Esophagus mucosa (tissue), 1 donor: Measurements from ENCODE around the gene UGT1A7. TPM values are rescaled to one million over a fixed set of nuclear protein-coding genes. Genes with fewer than 3 reads are reported as not detected.

Experiments
- ATAC-seq: fragments of 200-7000 bp; cut with Tn5 transposase; one replicate; pipeline ENCODE4 v1.9.1; 2020
- total RNA-seq: library from RNA; stranded (reverse); gene quantifications from one replicate; pipeline ENCODE4 v1.2.4, GENCODE V29; 2023
- donor health status: DM: yes; HTN: yes; CAD: no.

Gene UGT1A7
- total RNA-seq, 1 donor from 2014 or later = 13.9 TPM

DNA sequence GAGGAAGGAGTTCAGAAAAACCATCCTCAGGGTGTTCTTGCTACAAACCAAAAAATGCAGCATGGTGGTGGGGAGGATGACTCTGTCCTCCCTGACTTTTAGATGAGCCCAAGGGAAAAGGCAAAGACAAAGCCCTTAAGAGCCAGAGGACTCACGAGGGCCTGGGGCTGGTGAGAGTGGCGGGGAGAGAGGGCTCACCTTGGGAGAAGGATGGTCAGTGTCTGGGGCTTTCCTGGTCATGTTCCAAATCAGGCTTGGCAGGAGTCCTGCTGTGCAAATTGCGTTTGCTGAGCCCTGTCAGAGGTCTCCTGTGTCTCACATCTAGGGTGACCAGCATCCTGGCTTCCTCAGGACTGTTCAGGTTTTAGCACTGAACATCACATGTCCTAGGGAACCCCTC is 83.1 kb downstream of the UGT1A7 start:
- no peak for ATAC-seq

- ATAC-seq = no peak
Observed at GRCh38 chr2:233766416-233766815, 84.7 kb downstream of the UGT1A7 start.

DNA sequence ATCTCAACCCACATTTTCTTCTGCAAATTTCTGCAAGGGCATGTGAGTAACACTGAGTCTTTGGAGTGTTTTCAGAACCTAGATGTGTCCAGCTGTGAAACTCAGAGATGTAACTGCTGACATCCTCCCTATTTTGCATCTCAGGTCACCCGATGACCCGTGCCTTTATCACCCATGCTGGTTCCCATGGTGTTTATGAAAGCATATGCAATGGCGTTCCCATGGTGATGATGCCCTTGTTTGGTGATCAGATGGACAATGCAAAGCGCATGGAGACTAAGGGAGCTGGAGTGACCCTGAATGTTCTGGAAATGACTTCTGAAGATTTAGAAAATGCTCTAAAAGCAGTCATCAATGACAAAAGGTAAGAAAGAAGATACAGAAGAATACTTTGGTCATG is 86.4 kb downstream of the UGT1A7 start:
- ATAC-seq = no peak

DNA sequence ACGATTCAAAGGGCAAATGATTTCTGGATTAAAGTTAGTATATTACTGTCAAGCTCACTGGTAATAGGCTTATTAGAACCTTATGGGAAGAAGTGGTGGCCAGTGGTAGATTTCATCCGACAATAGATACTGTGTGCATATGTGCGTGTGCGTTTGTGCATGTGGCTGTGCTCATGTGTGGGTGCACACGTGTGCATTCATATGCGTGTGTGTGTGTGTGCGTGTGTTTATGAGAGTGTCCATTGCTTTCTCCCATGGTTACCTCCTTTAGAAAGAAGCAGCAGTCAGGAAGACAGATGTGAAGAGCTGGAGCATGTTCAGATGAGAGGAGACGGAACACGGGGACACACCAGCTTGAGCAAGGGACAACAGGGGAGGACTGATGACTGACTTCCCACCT is 87.6 kb downstream of the UGT1A7 start:
- ATAC-seq = no peak

GRCh38 chr2:233772153-233772552 is 90.5 kb downstream of the UGT1A7 start:
- no peak for ATAC-seq

DNA sequence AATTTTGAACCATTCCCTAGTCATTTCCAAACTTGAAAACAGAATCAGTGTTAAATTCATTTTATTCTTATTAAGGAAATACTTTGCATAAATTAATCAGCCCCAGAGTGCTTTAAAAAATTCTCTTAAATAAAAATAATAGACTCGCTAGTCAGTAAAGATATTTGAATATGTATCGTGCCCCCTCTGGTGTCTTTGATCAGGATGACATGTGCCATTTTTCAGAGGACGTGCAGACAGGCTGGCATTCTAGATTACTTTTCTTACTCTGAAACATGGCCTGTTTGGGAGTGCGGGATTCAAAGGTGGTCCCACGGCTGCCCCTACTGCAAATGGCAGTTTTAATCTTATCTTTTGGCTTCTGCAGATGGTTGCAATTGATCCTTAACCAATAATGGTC is 90.9 kb downstream of the UGT1A7 start:
- no peak for ATAC-seq

DNA sequence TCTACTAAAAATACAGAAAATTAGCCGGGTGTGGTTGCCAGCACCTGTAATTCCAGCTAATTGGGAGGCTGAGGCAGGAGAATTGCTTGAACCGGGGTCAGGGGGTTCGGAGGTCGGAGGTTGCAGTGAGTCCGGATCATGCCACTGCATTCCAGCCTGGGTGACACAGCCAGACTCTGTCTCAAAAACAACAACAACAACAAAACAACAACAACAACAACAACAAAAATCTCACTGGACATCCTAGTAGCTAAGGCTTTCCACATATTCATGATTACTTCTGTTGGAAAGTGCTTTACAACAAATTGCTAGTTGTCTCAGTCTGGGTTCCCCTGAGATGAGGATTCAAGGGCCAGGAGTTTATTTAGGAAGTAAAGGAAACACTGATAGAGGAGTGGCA is 92.2 kb downstream of the UGT1A7 start:
- no peak for ATAC-seq

DNA sequence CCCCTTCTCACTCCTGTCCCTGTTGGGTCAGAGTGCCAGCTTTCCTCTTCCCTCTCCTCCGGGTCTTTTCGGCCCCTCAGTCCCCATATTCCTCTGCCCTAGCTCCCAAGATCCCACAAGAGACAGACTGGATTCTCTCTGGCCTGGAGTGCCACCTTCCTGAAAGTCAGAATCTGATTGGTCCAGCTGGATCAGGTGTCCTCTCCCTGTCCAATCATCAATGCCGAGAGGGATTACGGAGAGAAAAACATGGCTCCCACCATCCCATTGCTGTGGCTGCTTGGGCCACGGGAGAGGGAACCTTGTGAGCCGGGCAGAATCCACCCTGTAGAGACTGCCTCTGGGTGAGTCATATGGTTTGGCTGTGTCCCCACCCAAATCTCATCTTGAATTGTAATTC is 93.7 kb downstream of the UGT1A7 start:
- no peak for ATAC-seq

GRCh38 chr2:233778030-233778429 is 96.3 kb downstream of the UGT1A7 start, which contains the start of gene MROH2A:
MROH2A (plus strand) TSS chr2:233778330; CDS start chr2:233779359, 1,029 bp downstream.
- ATAC-seq = no peak

GRCh38 chr2:233779722-233780121 is 98.0 kb downstream of the UGT1A7 start:
- ATAC-seq = no peak

DNA sequence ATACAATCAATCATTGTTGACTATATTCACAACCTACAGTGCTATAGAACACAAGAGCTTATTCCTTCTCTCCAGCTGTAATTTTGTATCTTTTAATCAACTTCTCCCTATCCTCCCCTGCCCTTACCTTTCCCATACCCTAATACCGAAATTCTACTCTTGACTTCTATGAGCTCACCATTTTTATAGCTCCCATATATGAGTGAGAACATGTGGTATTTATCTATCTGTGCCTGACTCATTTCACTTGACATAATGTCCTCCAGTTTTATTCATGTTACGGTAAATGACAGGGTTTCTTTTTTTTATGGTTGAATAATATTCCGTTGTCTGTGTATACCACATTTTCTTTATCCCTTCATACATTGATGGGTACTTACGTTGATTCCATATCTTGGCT is 99.1 kb downstream of the UGT1A7 start:
- ATAC-seq = no peak

DNA sequence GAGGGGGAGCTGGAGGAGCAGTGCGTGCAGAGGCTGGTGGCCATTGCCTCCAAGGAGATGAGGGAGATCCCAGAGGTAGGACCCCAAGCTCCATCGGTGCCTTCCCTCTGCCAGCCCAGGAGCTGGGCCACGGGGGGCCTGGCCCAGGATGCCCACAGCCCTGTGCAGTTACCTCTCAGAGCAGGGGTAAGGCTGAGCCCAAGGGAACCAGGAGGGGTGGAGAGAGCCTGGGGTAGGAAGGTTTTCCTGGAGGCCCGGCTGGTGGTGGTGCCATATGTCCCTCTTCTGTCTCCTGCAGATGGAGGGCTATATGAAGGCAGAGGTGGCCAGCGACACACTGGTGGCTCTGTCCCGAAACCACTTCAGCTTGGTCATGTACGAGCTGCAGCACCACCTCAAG is 107.9 kb downstream of the UGT1A7 start:
- no peak for ATAC-seq

DNA sequence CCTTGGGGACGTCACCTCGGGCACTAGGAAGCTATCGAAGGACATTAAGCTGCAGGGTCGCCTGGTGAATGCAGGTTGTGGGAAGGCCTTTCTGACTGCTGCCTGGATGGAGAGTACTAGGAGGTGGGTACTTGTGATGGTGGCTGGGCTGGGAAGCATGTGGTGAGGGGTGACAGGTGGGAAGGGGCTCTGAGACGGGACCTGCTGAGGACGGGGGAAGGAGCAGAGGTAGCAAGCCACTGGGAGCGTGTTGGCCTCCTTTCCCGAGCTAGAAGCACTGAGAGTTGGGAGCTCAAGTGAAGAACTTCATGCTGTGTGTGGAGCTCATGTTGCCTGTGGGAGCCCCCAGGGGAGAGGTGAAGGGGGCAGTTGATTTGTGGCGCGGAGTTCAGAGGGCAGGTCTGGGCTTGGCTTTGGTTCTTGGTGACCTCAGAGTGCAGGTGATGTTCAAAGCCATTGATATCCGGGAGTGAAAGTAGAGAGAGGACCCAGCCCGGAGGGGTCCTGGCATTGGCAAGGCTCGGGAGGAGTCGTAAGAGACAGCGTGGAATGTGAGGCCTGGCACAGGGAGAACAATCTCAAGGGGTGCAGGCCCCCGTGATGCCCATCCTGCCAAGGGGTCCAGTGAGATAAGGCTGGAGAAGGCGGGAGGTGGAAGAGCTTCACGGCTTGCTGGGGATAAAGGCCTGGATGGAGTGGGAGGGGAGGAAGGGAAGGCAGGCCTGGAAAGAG is 109.6 kb downstream of the UGT1A7 start:
- ATAC-seq = no peak

DNA sequence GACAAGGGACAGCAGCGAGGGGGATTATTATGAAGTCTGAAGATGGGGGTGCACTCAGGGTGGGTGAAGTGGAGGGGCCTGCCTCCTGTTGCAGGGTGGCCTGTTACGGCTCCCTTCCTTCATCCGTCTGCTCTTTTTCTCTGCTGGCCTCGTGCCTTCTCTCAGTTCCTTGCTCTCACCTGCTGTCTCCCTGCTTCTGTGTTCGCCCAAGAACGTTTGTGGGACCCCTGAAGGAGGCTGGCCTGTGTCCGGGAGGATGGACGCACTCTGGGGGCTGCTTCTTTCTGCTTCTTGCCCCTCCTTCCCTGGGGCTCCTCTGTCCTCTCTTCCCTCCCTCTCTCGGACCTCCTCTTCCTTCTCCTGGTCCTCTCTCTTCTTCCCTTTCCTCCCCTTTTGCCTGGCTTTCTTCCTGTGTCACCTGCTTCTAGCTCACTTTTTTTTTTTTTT is 110.2 kb downstream of the UGT1A7 start:
- ATAC-seq = no peak

DNA sequence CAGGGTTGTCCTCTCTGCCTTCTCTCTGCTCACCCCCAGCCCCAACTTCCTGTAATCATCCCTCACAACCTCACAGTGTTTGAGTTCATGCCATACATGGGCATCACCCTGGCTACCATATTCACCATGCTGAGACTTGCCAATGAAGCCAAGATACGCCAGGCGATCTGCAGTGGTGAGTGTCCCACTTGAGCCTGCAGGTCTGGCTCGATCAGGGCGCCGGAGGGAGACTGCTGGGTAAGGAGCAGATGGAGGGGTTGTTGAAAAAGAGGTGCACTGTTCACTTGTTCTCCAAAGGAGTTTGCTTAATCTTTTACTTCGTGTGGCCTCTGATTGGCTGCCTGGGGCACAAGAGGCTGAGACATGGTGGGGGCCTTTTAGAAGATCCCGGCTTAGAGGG is 111.0 kb downstream of the UGT1A7 start:
- ATAC-seq = no peak

DNA sequence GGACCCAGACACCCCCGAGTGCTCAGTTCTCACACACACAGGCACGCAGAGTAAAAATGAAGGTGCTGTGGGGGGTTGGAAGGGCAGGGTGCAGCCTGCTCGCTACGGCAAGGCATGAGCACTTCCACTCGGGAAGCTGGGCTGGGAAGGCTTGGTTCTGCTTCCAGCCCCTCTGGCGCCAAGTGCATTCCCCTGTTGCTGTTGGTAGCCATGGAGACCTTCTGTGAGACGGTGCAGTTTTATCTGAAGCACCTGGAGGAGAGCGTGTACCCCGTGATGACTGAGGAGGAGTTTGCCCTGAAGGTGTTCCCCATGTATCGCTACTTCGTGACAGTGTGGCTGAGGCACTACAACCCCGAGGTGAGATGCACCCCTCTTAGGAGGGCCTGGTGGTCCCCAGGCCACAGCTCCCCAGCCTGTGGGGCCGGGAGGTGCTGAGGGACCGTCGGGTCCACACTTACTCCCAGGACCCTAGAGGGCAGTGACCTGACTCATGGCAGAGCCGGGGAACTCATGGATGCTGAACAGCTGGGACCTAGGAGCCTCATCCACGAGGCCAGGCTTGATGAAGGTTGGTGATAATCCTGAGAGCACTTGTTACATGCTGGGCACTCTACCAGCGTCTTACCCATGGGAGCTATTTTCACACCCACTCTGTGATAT is 111.9 kb downstream of the UGT1A7 start:
- no peak for ATAC-seq

GRCh38 chr2:233794128-233794658 is 112.5 kb downstream of the UGT1A7 start:
- ATAC-seq = no peak

DNA sequence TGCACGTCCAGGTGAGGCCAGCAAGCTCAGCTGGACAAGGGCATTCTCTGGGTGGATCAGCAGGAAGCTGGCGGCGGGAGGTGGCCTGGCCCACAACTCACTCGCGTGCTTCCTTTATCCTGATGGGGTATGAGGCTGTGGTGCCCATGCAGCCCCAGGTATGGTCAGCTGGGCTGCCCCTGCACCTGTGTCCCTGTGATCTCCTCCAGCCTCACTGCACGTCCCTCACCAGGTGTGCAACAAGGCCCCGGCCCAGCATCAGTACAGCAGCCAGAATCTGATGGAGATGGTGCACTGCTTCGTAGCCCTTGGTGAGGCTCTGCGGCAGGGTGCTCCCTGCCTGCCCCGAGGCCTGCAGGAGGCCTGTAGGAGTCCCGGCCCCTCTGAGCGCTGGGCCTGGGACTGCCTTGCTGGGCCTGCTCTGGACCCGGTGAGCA is 114.1 kb downstream of the UGT1A7 start:
- ATAC-seq = no peak

DNA sequence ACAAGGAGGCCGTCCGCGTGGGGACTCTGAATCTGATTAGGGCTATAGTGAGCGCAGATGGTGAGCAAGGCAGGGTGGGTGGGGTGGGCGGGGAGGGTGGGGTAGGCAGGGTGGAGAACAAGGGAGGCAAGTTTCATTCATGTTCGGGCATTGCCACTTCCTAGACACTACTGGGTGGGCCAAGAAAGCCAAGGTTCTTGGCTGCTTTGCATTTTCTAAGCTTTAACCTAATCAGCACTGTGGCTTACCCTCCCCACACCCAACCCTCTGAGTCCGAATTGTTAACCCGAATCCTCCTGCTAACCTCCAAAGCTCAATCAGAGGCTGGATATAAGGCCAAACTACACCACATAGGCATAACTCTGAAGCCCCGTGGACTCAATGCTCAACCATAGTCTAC is 114.6 kb downstream of the UGT1A7 start:
- ATAC-seq = no peak

DNA sequence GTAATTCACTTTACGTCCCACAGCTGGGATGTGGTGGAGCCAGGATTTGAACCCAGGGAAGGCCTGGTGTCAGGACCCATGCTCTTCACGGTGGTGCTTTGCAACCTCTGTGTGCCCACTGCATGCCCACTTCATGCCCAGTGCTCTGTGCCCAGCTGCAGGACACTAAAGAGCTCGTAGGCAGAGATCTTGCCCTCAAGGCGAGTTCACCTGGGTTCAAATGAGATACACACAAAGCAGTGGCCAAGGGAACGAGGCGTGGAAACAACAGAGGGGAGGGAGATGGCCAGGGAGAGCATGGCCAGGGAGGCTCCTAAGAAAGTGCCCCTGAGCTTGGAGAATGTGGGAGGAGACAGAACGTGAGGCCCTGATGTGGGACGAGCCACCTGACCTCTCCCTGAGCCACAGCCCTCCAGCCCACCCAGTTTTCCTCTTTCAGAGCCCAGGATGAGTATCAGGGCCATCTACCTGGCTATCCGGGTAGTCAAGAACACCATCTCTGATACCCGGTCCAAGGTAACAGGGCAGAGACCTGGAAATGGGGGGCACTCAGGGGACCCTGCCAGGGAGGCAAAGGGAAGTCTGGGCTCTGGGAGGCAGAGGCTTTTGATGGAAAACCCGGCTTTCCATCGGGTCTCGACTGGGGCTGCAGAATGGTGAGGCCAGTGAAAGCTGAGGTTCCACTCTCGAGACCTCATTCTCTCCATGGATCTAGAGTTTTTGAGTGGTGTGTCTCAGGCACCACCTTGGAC is 116.8 kb downstream of the UGT1A7 start:
- ATAC-seq = no peak

- ATAC-seq = no peak
Observed at GRCh38 chr2:233799087-233799665, 117.5 kb downstream of the UGT1A7 start.

DNA sequence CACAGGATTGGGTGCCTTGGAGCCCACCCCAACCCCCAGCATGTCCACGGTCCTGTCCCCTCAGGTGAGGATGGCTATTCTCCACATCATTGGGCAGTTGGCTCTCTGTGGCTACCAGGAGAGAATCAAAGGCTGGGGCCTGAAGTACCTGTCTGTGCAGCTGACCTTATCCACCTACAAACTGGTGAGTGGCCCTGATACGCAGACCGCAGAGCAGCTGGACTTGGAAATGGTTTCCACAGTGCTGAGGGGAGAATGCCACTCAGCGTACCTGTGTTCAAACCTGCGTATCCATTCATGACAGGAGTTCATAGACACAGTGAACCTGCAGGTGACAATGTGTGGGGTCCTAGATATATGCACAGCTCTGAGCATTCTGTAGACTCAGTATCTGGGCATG is 118.0 kb downstream of the UGT1A7 start:
- no peak for ATAC-seq

- no peak for ATAC-seq
Observed at GRCh38 chr2:233800208-233800607, 118.5 kb downstream of the UGT1A7 start.
